Thymus (tissue), 11 donors: ENCODE measurements around the gene PTGES3. TPM values are rescaled to one million over a fixed set of nuclear protein-coding genes. Genes with fewer than 3 reads are reported as not detected.

Experiments
- DNase-seq, 9 donors: peaks; one replicate each; pipeline ENCODE4 v3.0.0-alpha.2; 2013; ENCODE audit warnings: low spot score in 9 of 9, low read depth in 6 of 9, missing footprints in 1 of 9
- H3K27ac ChIP-seq, 2 donors: one replicate each; pipeline ENCODE4 v1.5.1; 2013; ENCODE audit warnings: control low read depth in 1 of 2, low read depth in 1 of 2, low read length in 1 of 2, mild to moderate bottlenecking in 1 of 2, moderate library complexity in 1 of 2
- H3K27me3 ChIP-seq, 2 donors: one replicate each; pipeline ENCODE4 v1.5.1; 2013; ENCODE audit warnings: low read length in 1 of 2; ENCODE audit not compliant: control insufficient read depth in 2 of 2, insufficient read depth in 1 of 2
- H3K36me3 ChIP-seq, 2 donors: one replicate each; pipeline ENCODE4 v1.5.1; 2013; ENCODE audit warnings: low read length in 1 of 2, mild to moderate bottlenecking in 1 of 2, moderate library complexity in 1 of 2; ENCODE audit not compliant: control insufficient read depth in 2 of 2, insufficient read depth in 2 of 2
- H3K4me1 ChIP-seq, 2 donors: one replicate each; pipeline ENCODE4 v1.5.1; 2013; ENCODE audit warnings: low read length in 2 of 2; ENCODE audit not compliant: control insufficient read depth in 2 of 2, insufficient read depth in 2 of 2
- H3K4me3 ChIP-seq, 2 donors: one replicate each; pipeline ENCODE4 v1.5.1; 2013; ENCODE audit warnings: low read length in 2 of 2, control low read depth in 1 of 2, mild to moderate bottlenecking in 1 of 2
- H3K9me3 ChIP-seq, 2 donors: one replicate each; pipeline ENCODE4 v1.5.1; 2013; ENCODE audit warnings: low read length in 1 of 2, mild to moderate bottlenecking in 1 of 2; ENCODE audit not compliant: control insufficient read depth in 2 of 2, insufficient read depth in 1 of 2
- WGBS: extraction: QIAGEN DNeasy Blood & Tissue Kit; methylation state at CpG from one replicate; pipeline ENCODE4 v1.1.7; 2013; 5-methylcytosine and 5-hydroxymethylcytosine counted together
- polyA plus RNA-seq: library from polyadenylated mRNA; stranded (reverse); fragments of 200-250 nt; gene quantifications from one replicate; pipeline ENCODE4 v1.2.3, GENCODE V29; 2013
- total RNA-seq: library from RNA; stranded (reverse); fragments of 120-200 nt; gene quantifications from one replicate; pipeline ENCODE4 v1.2.4, GENCODE V29; 2013
- donor health status: healthy.

The PTGES3 gene
- total and polyA plus RNA-seq, 2 donors, result 101 to 161 TPM

DNA sequence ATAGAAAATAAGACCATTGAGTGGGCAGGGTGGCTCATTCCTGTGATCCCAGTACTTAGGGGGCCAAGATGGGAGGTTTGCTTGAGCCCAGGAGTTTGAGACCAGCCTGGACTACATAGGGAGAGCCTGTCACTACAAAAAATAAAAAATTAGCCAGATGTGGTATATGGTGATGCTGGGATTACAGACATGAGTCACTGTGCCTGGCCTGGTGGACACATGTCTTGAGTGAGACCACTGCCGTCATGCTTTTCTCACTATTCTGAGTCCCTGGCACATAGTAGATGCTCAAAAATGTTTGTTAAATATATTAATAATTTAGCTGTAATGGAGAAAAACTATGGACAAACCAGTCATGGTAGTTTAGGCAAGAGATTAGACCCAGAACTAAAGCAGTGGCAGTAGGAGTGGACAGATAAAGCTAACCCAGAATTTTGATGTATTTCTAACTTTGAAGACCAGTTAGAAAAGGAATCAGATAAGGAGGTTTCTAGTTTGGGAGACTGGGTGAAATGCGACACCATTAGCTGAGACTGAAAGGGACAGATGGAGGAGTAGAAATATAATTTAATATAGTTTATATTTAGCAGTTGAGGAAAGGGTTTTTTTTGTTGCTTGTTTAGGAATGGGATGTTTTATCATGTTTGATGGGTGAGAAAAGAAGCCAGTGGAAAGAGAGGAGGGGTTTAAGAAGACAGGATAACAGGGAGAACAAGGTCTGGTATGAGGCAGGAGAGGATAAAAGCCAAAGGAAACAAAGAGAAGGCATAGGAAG lies 7.4 kb upstream of the PTGES3 start:
- peaks cover 0 to 2% of the 10 kb centered on the region in 2 donors for H3K27me3 ChIP-seq

DNA sequence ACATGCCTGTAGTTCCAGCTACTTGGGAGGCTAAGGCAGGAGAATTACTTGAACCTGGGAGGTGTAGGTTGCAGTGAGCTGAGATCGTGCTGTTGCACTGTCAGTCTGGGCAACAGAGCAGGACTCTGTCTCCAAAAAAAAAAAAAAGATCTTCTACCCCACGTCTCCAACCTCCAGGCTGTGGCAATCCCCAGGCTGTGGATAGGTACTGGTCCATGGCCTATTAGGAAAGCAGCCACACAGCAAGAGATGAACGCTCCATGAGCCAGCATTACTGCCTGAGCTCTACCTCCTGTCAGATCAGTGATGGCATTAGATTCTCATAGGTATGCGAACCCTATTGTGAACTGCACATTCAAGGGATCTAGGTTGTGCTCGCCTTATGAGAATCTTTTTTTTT lies 6.1 kb upstream of the PTGES3 start:
- H3K4me1 ChIP-seq, result peaks cover 2 to 8% of the 10 kb centered on the region in 2 donors
- H3K9me3 ChIP-seq, result no peaks in the 10 kb centered on the region
- DNase-seq, result no peak
- 95% methylated on average over 5 of the region's 5 CpGs for WGBS
- H3K4me3 ChIP-seq, result no peak overlapping the region
- H3K27ac ChIP-seq, result no peak overlapping the region
- no peaks in the 10 kb centered on the region for H3K27me3 ChIP-seq
- no peaks in the 10 kb centered on the region for H3K36me3 ChIP-seq

More for the DNA sequence above, 7.4 kb upstream of the PTGES3 start:
- no peak overlapping the region for H3K4me3 ChIP-seq
- H3K4me1 ChIP-seq, result peaks cover 0 to 1% of the 10 kb centered on the region in 2 donors
- H3K27ac ChIP-seq, result no peak overlapping the region
- no peaks in the 10 kb centered on the region for H3K36me3 ChIP-seq
- WGBS, result 92% methylated on average over 2 of the region's 2 CpGs
- no peak for DNase-seq
- H3K9me3 ChIP-seq, result no peaks in the 10 kb centered on the region

DNA sequence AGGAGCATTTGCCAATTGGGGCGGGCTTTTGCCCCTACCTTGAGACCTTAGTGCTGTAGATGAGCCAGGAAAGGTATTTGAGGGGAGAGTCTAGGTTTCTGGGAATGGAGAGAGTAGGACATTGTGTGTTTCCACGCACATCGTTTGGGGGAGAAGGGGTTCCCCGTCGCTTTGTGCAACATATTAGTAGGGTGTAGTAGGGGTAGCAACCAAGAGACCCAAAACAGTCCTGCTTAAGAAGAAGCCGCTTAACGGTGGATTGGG lies 694 bp upstream of the PTGES3 start:
- no peak for DNase-seq
- Histone ChIP-seq H3K9me3 (no peaks in the 10 kb centered on the region), H3K36me3 (peaks cover 0 to 11% of the 10 kb centered on the region in 2 donors), H3K4me3 (peak overlapping the region; percentile 78 to 88), H3K27me3 (no peaks in the 10 kb centered on the region), H3K27ac (peak overlapping the region; percentile 98 to 99), H3K4me1 (peaks cover 15 to 35% of the 10 kb centered on the region in 2 donors)
- WGBS, result 1% methylated on average over 7 of the region's 7 CpGs

DNA sequence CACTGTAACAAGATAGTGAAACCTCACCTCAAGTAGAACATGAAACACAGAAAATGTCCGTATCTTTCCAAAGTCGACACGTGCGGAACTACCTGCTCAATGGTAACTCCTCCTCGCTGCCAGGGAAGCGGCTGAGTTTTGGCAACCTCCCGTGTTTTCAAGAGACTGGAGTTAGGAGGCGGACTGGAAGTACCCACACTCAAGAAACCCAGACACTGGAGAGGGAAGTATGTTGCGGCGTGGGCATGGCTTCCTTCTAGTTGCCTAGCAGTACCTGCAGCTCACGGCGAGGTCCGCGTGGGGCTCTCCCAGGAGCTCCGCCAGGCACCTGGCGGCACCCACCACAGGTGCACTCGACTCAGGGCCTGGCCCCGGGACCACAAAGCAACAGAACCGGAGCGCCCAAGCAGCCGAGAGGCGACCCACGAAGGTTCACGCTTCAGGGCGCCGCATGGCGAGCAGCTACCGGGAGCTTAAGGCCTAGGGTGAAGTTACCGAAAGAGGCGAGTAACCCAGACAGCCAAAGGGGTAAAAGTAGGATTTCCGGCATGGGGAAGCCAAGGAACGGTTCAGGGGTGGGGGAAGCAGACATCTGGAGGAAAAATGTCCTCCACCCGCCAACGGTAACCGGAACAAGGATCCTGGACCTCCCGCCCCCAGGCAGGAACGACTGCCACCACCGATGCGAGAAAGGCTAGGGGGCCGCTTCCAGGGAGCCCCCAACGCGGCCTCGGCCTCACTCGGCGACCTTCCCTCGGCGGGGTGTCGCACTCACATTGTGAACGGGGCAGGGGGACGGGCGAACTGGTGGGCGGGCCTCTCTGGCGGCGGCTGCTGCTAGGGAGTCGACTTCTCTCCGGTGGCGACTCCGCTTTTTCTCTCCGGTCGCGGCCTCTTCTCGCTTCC lies 608 bp downstream of the PTGES3 start:
- DNase-seq, result peak; percentile 34 to 76 (median 56)
- Histone ChIP-seq H3K4me1 (peaks cover 15 to 43% of the 10 kb centered on the region in 2 donors), H3K36me3 (peaks cover 2 to 19% of the 10 kb centered on the region in 2 donors), H3K9me3 (no peaks in the 10 kb centered on the region), H3K27me3 (no peaks in the 10 kb centered on the region), H3K4me3 (peak overlapping the region; percentile 78 to 88), H3K27ac (peak overlapping the region; percentile 99)
- WGBS, result under 1% methylated on average over 62 of the region's 62 CpGs

DNA sequence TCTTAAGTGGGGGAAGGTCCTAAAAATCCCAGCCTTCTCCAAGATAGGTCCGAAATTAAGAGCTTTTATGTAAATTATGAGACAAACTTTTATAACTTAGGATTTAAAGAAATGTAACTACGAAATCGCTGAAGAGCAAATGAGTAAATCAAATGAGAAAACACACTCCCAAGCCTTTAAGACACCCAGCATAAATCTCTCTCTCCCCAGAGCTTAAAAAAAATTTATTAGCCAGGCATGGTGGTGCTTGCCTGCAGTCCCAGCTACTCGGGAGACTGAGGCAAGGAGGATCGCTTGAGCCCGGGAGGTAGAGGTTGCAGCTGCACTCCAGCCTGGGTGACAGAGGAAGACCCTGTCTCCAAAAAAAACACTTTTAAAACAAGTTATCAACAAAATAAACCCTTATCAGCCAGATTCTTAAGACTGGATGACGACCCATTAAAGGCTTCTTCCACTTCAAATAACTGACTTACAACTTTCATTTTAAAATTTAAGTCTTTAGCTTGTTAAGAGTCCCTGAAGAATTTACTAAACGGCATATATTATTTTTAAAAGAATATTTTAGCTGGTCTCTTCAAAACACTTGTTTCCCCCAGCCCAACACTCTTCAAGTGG lies 3.2 kb downstream of the PTGES3 start:
- peak in 1 of 9 donors; percentile 25 for DNase-seq
- H3K27ac ChIP-seq, result peak overlapping the region in 1 of 2 donors; percentile 78

DNA sequence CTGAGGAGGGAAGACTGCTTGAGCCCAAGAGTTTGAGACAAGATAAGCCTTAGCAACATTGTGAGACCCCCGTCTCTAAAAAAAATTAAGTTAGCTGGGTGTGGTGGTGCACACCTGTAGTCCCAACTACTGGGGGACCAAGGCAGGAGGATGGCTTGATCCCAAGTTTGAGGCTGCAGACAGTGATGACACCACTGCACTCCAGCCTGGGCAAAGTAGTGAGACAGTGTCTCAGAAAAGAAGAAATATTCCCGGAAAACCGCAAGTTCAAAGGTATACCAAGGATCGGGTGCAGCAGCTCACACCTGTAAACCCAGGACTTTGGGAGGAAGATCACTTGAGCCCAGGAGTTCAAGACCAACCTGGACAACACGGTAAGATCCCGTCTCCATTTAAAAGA lies 5.8 kb downstream of the PTGES3 start:
- peaks cover 14 to 38% of the 10 kb centered on the region in 2 donors for H3K4me1 ChIP-seq
- no peak overlapping the region for H3K27ac ChIP-seq
- no peak for DNase-seq
- 97% methylated on average over 6 of the region's 6 CpGs for WGBS
- no peaks in the 10 kb centered on the region for H3K27me3 ChIP-seq
- peaks cover 0 to 3% of the 10 kb centered on the region in 2 donors for H3K9me3 ChIP-seq
- H3K4me3 ChIP-seq, result no peak overlapping the region
- H3K36me3 ChIP-seq, result peaks cover 23 to 58% of the 10 kb centered on the region in 2 donors

More for the DNA sequence above, 3.2 kb downstream of the PTGES3 start:
- Histone ChIP-seq H3K4me1 (peaks cover 16 to 47% of the 10 kb centered on the region in 2 donors), H3K27me3 (no peaks in the 10 kb centered on the region), H3K4me3 (peak overlapping the region; percentile 33 to 88), H3K9me3 (peaks cover 0 to 3% of the 10 kb centered on the region in 2 donors), H3K36me3 (peaks cover 18 to 41% of the 10 kb centered on the region in 2 donors)
- 48% methylated on average over 8 of the region's 8 CpGs for WGBS

DNA sequence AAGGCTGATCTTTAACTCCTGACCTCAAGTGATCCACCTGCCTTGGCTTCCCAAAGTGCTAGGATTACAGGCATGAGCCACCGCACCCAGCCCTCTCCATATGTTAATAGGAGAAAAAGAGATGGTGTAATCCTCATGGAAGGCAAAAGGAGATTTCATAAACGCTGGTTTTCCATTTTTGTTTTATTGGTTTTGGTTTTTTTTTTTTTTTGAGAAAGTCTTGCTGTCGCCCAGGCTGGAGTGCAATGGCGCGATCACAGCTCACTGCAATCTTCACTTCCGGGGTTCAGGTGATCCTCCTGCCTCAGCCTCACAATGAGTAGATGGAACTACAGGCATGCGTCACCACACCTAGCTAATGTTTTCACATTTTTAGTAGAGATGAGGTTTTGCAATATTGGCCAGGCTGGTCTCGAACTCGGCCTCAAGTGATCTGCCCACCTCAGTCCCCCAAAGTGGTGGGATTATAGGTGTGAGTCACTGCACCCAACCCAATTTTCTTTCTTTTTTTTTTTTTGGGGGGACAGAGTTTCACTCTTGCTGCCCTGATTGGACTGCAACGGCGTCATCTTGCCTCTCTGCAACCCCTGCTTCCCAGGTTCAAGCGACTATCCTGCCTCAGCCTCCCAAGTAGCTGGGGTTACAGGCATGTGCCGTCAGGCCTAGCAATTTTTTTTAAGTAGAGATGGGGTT lies 8.1 kb downstream of the PTGES3 start:
- peaks cover 8 to 24% of the 10 kb centered on the region in 2 donors for H3K4me1 ChIP-seq
- no peak for DNase-seq
- no peaks in the 10 kb centered on the region for H3K27me3 ChIP-seq
- H3K4me3 ChIP-seq, result no peak overlapping the region
- 97% methylated on average over 13 of the region's 13 CpGs for WGBS
- peaks cover 29 to 52% of the 10 kb centered on the region in 2 donors for H3K36me3 ChIP-seq
- peaks cover 0 to 3% of the 10 kb centered on the region in 2 donors for H3K9me3 ChIP-seq
- no peak overlapping the region for H3K27ac ChIP-seq

DNA sequence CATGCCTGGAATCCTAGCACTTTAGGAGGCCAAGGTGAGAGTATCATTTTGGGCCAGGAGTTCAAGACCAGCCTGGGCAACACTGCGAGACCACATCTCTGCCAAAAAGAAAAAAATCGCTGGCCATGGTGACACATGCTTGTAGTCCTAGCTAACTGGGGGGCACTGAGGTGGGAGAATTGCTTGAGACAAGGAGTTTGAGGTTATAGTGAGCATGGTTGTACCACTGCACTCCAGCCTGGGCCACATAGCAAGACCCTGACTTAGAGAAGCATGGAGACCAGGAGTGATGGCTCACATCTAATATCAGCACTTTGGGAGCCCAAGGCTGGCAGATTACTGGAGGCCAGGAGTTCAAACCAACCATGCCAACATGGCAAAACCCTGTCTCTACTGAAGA lies 9.2 kb downstream of the PTGES3 start:
- Histone ChIP-seq H3K27ac (no peak overlapping the region), H3K4me1 (peaks cover 2 to 19% of the 10 kb centered on the region in 2 donors), H3K4me3 (no peak overlapping the region), H3K9me3 (peaks cover 0 to 3% of the 10 kb centered on the region in 2 donors), H3K27me3 (no peaks in the 10 kb centered on the region), H3K36me3 (peaks cover 29 to 47% of the 10 kb centered on the region in 2 donors)
- WGBS, result 96% methylated on average over 2 of the region's 2 CpGs
- no peak for DNase-seq
